Vagina (tissue), 2 donors: ENCODE data around the gene ESR1. TPM values are rescaled to one million over a fixed set of nuclear protein-coding genes. Genes with fewer than 3 reads are reported as not detected.

ENCODE experiments used
- DNase-seq, 2 donors: peaks; one replicate each; pipeline ENCODE4 v3.0.0-alpha.2; 2017; ENCODE audit errors: extremely low spot score in 2 of 2
- H3K27ac ChIP-seq: fragments of 200-600 bp; sonication (generic); one replicate; pipeline ENCODE4 v1.5.1; 2019
- H3K27me3 ChIP-seq: fragments of 200-600 bp; sonication (generic); one replicate; pipeline ENCODE4 v1.5.1; 2019
- H3K36me3 ChIP-seq, 2 donors: fragments of 200-600 bp; sonication (generic); one replicate each; pipeline ENCODE4 v1.5.1; 2017 to 2019
- H3K4me1 ChIP-seq: fragments of 200-600 bp; sonication (generic); one replicate; pipeline ENCODE4 v1.5.1; 2019
- H3K4me3 ChIP-seq, 2 donors: fragments of 200-600 bp; sonication (generic); 1 replicate in 1 of 2; 2 replicates in 1 of 2; pipeline ENCODE4 v1.5.1; 2016 to 2019
- H3K9me3 ChIP-seq: fragments of 200-600 bp; sonication (generic); one replicate; pipeline ENCODE4 v1.5.1; 2019
- CTCF ChIP-seq, 3 experiments: fragments of 450-650 bp in 2 of 3; fragments of 200-600 bp in 1 of 3; sonication (generic) in 1 of 3; IDR thresholded peaks; one replicate each; pipeline ENCODE4 v1.5.1; 2017 to 2019; ENCODE audit warnings: antibody characterized with exemption in 3 of 3, mild to moderate bottlenecking in 2 of 3, moderate library complexity in 2 of 3
- POLR2A ChIP-seq, 2 donors: fragments of 450-650 bp; IDR thresholded peaks; one replicate each; pipeline ENCODE4 v1.6.1; 2017; ENCODE audit warnings: antibody characterized with exemption in 2 of 2, mild to moderate bottlenecking in 2 of 2, moderate library complexity in 2 of 2
- POLR2AphosphoS5 ChIP-seq, 2 donors: sonication (generic); formaldehyde crosslinking; IDR thresholded peaks; one replicate each; pipeline ENCODE4 v1.9.0; 2017; ENCODE audit warnings: antibody characterized with exemption in 2 of 2, mild to moderate bottlenecking in 2 of 2, low read depth in 1 of 2; ENCODE audit not compliant: insufficient read depth in 1 of 2
- intact Hi-C: fragments of 100-400 bp; cut with DNase I; formaldehyde crosslinking; loops from one replicate; pipeline ENCODE4 v1.15.1; 2023
- total RNA-seq: library from RNA; depleted of rRNA; stranded (reverse); fragments of >200 nt; gene quantifications from one replicate; pipeline ENCODE4 v1.2.3, GENCODE V29; 2016

ESR1 gene
- total RNA-seq, 1 donor from 2014 or later: 50.3 TPM

- Histone ChIP-seq H3K27ac (peak overlapping the region; percentile 93), H3K27me3 (no peaks in the 10 kb centered on the region), H3K36me3 (no peaks in the 10 kb centered on the region), H3K9me3 (no peaks in the 10 kb centered on the region), H3K4me1 (peaks cover 9% of the 10 kb centered on the region), H3K4me3 (peak overlapping the region; percentile 55 to 63)
- intact Hi-C loops: no loop called here
- peak in 1 of 2 donors; percentile 28 for TF ChIP-seq POLR2A (IDR thresholded peaks at IDR 0.05)
- no peak for TF ChIP-seq CTCF (IDR thresholded peaks at IDR 0.05)
- TF ChIP-seq POLR2AphosphoS5 (IDR thresholded peaks at IDR 0.05; ENCODE audit: insufficient read depth in 1 of 2, low read depth in 1 of 2): peak; percentile 41 to 85
- DNase-seq: no peak
Observed at GRCh38 chr6:151805286-151805840, 2.1 kb upstream of the ESR1 start.

- Histone ChIP-seq H3K36me3 (no peaks in the 10 kb centered on the region), H3K27me3 (no peaks in the 10 kb centered on the region), H3K4me3 (peak overlapping the region; percentile 55 to 63), H3K9me3 (no peaks in the 10 kb centered on the region), H3K4me1 (peaks cover 9% of the 10 kb centered on the region), H3K27ac (peak overlapping the region; percentile 93)
- TF ChIP-seq CTCF (IDR thresholded peaks at IDR 0.05): no peak
- TF ChIP-seq POLR2A (IDR thresholded peaks at IDR 0.05): no peak
- TF ChIP-seq POLR2AphosphoS5 (IDR thresholded peaks at IDR 0.05; ENCODE audit: insufficient read depth in 1 of 2, low read depth in 1 of 2): peak in 1 of 2 donors; percentile 30
- intact Hi-C loops: no loop called here
- no peak for DNase-seq
Observed at GRCh38 chr6:151806757-151807512, 547 bp upstream of the ESR1 start.

- H3K27me3 ChIP-seq: no peaks in the 10 kb centered on the region
- intact Hi-C loops: no loop called here
- peak overlapping the region; percentile 93 for H3K27ac ChIP-seq
Observed at GRCh38 chr6:151808371-151809241, 1.1 kb downstream of the ESR1 start.

GRCh38 chr6:151811081-151811480, 3.6 kb downstream of the ESR1 start:
- no peaks in the 10 kb centered on the region for H3K36me3 ChIP-seq
- H3K4me1 ChIP-seq: peaks cover 21% of the 10 kb centered on the region
- DNase-seq: no peak
- H3K27me3 ChIP-seq: no peaks in the 10 kb centered on the region
- TF ChIP-seq POLR2A (IDR thresholded peaks at IDR 0.05) (no peak), POLR2AphosphoS5 (IDR thresholded peaks at IDR 0.05; ENCODE audit: insufficient read depth in 1 of 2, low read depth in 1 of 2) (peak in 1 of 2 donors; percentile 23)
- intact Hi-C loops: no loop called here
- peak overlapping the region; percentile 93 for H3K27ac ChIP-seq
- peak overlapping the region; percentile 55 to 63 for H3K4me3 ChIP-seq
- no peaks in the 10 kb centered on the region for H3K9me3 ChIP-seq

More at GRCh38 chr6:151808371-151809241, 1.1 kb downstream of the ESR1 start:
- no peak for DNase-seq
- Histone ChIP-seq H3K4me3 (peak overlapping the region; percentile 55 to 63), H3K36me3 (no peaks in the 10 kb centered on the region), H3K9me3 (no peaks in the 10 kb centered on the region), H3K4me1 (peaks cover 9% of the 10 kb centered on the region)
- TF ChIP-seq POLR2AphosphoS5 (IDR thresholded peaks at IDR 0.05; ENCODE audit: insufficient read depth in 1 of 2, low read depth in 1 of 2) (peak in 1 of 2 donors; percentile 59), CTCF (IDR thresholded peaks at IDR 0.05) (no peak)

- Histone ChIP-seq H3K36me3 (no peaks in the 10 kb centered on the region), H3K9me3 (no peaks in the 10 kb centered on the region), H3K27ac (peak overlapping the region; percentile 93), H3K4me3 (peak overlapping the region; percentile 8 to 63), H3K27me3 (no peaks in the 10 kb centered on the region), H3K4me1 (peaks cover 49% of the 10 kb centered on the region)
- intact Hi-C loops: no loop called here
- no peak for DNase-seq
- TF ChIP-seq POLR2AphosphoS5 (IDR thresholded peaks at IDR 0.05; ENCODE audit: insufficient read depth in 1 of 2, low read depth in 1 of 2): no peak
- no peak for TF ChIP-seq POLR2A (IDR thresholded peaks at IDR 0.05)
- no peak for TF ChIP-seq CTCF (IDR thresholded peaks at IDR 0.05)
Observed at GRCh38 chr6:151813858-151814257, 6.4 kb downstream of the ESR1 start.
